Right kidney (tissue), 1 donor: Measurements from ENCODE around the gene NUDT14.

Experiments
- DNase-seq: peaks from one replicate; pipeline ENCODE4 v3.0.0-alpha.2; 2016

Gene NUDT14

DNA sequence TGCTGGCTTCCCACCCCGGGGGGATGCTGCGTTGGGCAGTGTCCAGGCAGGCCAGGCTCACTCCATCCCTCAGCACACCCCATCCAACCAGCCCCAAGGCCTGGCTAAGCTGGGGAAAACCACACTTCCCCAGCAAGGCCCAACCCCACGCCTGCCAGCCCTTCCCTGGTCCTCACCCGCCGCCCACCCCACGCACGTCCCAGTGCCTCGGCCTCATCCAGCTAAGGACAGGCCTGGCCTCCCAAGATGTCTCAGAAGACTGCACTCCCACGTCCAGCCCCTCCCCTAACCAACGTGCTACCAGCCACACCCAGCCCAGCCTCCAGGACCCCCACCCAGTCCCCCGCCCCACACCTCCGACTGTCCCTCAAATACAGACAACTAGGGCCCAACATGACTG lies 22.3 kb downstream of the NUDT14 start:
- no peak for DNase-seq

DNA sequence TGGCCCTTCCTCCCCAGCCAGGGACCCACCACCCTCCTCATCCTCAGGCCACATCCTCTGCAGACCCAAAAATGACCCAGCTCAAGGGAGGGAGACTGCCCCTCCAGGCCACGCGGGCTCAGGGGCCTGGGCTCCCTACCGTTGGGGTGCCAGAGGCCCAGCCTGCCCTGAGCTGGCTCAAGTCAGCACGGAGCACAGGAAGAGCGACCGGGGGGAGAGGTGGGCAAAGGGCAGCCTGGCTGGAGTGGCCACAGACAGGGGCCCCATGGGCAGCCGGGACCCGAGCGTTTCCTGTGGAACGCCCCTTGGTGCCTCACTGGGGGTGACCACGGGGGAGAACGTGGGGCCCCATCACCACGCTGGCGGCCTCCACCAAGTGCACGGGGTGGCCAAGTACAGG lies 23.2 kb downstream of the NUDT14 start:
- DNase-seq, result no peak

DNA sequence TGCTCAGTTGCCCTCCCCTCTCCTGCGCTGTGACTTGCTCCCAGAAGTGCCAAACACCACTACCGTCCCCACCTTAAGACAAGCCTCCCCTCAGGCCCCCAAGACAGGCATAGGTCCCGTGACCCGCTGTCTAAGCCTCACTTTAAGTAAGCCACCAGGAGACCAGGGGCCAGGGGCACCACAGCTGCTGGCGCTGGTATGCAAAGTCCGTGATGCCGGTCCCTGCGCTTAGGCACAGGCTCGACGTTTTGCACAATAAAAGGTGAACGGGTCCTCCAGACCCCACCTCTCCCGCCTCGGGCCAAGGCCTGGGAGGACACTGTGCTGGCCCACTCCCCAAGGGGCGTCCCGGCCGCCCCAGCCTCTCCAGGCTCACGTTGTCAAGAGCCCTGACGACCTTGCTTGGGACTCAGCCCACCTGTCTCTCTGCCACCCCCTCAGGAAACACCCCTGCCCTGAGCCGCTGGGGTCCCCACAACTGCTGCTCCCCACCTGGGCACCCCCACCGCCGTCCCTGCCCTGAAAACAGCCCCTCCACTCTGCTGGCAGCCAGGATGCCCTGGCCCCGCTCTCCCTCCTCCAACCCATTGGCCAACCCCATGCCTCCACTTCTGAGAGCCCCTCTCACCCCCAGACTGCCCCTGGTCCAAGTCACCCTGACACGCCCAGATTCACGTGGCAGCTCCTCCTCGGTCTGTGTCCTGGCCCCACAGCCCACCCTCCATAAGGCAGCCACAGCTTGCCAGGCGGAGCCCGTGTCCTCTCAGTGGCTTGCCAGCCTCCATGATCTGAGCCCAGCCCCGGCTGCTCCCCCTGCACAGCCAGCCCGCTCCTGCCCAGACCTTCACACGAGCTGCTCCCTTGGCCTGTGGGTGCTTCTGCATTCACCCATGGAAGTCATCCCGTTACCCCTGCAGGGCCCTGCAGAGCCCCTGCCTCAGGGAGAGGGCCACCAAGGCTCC lies 24.4 kb downstream of the NUDT14 start:
- no peak for DNase-seq

DNA sequence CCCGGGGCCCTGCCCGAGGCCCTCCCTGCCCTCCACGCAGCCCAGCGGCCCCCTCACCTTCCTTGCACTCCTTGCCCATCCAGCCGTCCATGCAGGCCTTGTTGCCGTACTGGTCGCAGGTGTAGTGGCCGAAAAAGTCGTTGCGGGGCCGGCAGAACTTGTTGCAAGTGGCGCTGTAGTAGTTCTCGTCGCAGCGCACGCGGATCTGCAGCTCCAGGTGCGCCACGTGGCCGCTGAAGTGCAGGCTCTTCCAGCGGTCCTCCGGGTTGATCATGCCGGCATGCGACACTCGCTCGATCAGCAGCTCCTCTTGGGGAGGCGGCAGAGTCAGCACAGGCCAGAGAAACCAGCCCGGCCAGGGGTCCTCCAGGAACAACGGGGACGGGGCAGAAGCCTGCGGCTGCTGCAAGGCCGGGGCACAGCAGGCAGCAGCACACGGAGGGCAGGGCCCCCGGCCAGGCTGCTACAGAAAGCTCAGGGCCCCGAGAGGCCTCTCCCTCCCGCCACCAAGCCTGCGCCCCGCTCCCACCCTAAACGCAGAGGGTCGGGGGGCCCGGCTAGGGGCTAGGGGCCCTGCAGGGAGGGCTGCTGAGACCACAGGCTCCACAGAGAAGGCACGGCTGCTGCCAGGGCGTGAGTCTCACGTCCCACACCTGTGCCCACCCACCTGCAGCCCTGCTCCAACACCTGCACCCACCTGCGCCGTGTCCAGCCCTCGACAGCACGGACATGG lies 25.3 kb downstream of the NUDT14 start:
- no peak for DNase-seq

DNA sequence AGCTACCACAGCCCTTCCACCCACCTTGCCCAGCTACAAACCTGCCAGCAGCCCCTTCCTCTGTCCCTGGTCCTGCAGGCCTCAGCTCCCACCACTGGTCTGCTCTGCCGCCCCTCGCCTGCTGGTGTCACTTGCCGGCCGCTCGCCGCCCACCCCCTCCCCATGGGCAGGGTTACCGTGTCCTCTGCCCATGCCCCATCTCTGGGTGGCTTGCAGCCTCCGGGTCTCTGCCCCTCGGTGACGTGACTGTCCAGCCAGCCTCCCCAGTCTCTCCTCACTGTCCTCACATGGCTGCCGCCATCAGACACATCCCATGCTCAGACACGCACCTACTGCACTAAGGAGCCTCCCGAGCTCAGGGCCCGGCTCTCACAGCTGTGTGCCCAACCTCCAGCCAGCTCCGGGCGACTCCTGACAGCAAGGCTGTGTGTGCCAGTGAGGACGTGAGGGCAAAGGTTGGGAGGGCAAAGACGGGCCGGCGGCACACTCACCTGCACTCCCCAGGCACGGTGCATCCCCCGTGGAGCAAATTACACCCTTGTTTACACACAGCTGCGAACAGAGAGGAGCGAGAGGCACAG lies 26.0 kb downstream of the NUDT14 start:
- no peak for DNase-seq

DNA sequence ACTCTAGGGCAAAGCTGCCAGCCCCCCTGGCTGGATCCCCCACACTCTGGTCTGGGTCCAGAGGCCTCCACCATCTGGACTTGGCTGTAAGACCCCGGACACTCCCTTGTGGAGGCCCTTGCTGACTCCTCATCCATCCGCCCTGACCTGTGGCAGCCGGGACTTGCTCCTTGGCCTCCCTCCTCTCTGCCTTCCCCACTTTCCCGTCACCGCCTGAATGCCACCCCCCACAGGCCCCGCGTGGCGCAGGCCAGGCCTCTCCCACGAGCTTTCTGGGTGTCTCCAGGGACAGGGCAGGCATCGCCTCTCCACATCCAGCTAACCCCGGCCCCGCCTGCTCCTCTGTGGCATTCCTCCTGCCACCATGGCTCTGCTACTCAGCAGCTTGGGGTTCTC lies 26.6 kb downstream of the NUDT14 start:
- DNase-seq, result no peak

DNA sequence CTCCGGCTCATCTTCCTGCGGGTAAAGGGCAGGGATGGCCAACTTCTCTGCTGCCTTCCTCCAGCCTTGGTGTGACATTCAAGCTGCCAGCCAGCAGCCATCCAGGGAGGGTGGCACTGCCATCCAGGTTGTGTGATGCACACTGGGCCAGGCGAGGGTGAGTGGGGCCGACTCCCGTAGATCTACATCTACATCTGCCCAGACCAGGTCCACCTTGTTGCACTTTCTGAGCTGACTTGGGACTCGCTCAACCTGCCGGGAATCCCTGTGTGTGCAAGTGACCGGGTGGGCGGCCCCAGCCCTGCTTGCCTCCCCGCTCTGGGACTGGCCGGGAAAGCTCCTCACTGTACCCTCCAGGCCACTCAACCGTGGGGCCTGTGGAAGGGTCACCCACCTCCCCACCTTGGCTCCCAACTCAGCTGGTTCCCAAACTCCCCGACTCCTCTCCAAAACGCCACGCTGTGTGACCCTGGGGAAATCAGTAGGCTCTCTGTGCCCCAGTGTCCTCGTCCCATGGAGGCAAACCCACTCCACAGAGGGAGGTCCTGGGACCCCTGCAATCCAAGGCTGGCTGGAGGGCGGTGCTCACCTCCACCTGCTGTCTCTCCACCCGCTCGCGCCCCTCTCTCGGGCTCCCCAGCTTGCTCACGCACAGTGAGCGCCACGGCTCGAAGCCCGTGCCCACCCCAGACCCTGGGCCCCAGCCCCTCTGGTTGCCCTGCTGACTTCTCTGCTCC lies 27.2 kb downstream of the NUDT14 start:
- DNase-seq, result no peak

DNA sequence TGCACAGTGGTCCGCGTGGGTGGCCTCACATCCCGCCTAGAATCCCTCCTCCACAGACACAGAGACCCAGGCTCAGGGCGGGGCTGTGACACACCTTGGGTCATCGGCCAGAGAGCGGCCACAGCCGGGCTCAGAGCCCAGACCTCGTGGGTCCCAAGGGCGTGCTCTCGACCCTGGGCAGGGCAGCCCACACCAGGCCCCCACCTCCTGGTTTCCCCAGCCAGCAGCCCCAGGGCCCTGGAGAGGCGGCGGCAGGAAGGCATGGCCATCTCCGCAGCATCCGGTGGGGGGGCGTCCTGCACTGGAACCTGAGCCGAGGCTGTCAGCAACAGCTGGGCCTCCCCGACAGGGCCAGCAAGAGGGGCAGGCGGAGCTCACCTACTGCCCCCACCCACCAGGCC lies 27.8 kb downstream of the NUDT14 start:
- DNase-seq, result no peak

DNA sequence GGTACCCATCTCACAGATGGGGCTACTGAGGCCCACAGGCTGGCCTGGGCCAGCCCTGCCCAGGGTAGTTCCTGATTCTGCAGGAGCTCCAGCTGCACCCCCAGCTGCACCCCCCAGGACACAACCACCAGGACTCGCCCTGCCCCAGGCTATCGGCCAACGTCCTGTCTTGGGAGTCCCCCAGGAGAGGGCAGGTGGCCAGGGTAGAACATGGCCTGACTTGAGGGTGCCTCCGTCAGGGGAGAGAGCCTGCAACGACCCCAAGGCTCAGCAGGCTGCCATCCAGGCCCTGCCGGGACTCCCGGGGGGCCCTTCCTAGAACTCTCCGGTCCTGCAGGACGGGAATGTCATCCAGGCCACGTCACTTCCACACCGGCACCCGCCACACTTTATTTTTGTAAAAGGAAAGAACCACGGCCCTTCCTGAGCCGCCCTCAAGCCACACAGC lies 28.3 kb downstream of the NUDT14 start:
- DNase-seq, result no peak

DNA sequence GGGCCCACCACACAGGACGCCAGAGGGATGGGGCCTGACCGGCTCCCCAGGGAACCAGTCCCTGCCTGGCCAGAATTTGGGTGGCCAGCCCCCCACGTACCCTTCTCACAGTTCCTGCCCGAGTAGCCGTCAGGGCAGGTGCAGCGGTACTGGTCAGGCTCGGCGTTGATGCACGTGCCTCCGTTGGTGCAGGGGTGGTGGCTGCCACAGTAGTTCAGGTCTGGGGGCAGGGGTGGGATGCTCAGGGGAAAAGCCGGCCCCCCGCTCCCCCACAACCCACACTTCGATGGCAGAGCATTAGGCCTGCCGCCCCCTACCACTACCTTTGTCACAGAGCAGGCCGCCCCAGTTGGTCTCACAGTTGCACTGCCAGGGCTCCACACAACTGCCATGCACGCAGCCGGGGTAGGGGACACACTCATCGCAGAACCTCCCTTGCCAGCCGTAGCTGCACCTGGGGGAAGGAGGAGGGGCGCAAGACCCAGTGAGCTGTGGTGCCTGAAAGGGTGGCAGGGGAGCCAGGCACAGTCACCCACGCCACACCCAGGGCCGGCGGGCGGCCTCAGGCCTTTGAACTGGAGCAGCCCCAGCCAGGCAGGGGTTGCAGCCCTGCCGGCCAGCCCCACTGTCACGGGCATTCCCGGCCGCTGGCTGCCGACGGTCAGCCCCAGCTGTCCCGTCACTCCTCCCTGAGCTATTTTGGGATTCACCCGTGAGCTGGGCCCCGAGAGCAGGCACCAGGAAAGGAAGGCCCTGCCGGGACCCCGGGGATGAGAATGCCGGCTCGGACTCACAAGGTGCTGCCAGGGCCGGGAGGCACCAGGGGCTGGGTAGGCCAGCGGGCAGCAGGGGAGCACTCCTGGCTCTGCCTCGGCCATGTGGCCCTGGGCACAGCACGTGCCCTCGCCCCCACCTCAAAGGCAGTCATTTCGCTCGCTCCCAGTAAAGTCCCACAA lies 29.0 kb downstream of the NUDT14 start:
- DNase-seq, result no peak

DNA sequence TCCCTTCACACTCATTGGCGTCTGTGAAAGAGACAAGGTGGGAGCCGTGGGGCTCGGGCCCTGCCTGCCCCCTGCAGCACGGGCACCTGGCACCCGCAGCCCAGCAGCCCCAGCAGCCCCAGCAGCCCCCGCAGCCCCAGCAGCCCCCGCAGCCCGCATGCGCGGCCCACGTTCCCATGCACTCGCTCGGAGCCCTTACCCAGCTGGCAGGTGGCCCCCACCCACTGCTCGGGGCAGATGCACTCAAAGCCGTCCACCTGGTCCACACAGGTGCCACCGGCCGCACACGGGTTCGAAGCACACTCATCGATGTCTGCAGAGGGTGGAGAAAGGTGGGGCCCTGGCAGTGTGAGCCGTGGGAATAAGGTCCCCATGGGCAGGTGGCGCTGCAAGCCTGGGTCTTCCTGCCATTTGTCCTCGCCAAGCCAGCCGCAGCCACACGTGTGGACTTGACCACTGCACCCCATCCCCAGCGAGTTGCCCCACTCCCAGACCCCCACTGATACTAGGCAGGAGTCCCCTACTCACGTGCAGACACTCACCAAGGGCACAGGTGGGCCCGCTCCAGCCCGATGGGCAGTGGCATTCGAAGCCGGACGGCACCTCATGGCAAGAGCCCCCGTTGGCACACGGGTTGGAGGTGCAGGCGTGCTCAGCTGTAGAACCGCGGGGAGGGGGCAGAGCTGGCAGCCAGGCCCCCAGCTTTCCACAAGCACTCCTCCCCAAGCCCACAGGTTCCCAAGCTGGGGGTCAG lies 29.9 kb downstream of the NUDT14 start:
- no peak for DNase-seq

DNA sequence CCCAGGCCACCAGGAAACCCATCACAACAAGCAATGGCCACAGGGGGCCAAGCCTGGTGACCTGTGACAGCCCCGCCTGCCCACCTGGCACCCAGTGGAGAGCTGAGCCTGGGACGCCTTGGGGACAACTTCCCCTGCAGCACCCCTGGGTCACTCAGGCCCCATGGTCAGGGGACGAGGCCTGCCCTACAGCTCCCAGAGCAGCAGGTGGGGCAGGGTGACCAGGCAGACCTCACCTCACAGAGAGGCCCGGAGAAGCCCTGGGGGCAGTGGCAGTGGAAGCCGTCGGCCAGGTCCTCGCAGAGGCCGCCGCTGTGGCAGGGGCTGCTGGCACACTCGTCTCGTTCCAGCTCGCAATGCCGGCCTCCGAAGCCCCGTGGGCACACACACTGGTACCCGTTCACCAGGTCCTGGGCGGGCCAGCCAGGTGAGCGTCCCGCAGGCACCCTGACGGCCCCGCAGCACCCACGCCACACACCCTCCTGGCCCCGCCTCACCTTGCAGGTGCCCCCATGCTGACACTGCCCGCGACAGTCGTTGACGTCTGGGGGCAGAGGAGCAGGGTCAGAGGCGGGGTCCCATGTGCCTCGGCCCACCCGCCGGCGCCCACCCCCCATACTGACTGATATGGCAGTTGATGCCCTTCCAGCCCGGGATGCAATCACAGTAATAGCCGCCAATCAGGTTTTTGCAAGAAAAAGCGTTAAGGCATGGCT lies 30.6 kb downstream of the NUDT14 start:
- DNase-seq, result no peak

DNA sequence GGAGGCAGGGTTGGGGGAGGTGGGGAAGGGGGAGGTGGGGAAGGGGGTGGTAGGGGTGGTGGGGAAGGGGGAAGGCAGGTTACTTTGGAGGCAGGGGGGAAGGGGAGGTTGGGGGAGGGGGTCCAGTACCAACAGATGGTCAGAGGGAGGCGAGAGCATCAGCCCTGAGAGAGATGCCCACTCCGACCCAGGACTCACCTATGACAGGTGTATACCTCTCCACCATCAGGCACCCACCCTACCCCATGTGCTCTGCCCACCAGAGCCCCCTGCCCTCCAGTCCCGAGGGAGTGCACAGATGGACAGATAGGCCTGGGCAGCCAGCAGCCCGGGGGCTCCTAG lies 31.1 kb downstream of the NUDT14 start:
- no peak for DNase-seq

DNA sequence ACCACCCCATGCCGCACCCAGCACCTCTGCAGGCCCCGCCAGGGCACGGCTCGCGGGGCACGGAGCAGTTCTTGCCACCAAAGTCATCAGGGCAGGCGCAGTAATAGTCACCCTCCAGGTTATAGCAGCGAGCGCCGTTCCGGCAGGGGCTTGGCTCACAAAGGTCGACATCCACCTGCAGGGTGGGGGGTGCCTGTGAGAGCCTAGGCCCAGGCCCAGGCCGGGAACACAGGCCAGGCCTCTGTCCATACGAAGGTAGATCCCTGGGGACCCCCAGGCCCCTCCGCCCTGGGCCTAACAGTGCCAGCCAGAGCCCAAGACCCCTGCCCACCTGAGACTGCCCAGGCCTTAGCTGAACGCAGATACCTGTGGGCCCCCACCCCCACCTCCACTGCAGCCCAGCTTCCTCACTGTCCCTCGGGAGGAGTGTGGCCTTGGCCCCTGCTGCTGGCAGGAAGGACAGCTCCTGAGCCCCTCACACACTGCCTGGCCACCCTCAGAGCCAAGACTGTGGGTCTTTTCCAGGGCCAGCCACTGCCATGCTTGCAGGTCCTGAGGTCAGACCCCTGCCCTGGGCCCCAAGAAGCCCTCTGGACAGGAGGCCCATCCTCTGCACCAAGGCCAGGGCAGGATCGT lies 31.8 kb downstream of the NUDT14 start:
- no peak for DNase-seq

DNA sequence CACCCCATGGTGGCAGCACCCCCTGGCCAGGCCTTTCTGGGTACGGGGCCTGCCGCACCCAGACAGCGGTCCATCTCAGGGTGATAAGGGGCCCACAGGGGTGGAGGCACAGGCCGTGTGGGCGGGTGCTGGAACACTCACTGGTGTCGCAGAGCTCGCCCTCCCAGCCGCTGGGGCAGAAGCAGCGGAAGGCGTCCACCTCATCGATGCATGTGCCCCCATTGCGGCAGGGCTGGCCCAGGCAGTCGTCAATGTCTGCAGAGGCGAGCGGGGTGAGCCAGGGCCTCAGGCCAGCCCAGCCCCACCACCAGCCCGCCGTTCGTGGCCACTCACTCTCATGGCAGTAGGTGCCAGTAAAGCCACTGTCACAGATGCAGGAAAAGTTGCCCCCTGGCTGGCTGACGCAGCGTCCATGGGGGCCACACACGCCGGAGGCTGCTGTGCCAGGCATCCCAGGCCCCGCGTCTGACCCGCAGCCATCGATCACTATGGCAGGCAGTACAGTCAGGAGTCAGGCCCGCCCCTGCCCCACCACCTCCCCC lies 32.4 kb downstream of the NUDT14 start:
- no peak for DNase-seq

DNA sequence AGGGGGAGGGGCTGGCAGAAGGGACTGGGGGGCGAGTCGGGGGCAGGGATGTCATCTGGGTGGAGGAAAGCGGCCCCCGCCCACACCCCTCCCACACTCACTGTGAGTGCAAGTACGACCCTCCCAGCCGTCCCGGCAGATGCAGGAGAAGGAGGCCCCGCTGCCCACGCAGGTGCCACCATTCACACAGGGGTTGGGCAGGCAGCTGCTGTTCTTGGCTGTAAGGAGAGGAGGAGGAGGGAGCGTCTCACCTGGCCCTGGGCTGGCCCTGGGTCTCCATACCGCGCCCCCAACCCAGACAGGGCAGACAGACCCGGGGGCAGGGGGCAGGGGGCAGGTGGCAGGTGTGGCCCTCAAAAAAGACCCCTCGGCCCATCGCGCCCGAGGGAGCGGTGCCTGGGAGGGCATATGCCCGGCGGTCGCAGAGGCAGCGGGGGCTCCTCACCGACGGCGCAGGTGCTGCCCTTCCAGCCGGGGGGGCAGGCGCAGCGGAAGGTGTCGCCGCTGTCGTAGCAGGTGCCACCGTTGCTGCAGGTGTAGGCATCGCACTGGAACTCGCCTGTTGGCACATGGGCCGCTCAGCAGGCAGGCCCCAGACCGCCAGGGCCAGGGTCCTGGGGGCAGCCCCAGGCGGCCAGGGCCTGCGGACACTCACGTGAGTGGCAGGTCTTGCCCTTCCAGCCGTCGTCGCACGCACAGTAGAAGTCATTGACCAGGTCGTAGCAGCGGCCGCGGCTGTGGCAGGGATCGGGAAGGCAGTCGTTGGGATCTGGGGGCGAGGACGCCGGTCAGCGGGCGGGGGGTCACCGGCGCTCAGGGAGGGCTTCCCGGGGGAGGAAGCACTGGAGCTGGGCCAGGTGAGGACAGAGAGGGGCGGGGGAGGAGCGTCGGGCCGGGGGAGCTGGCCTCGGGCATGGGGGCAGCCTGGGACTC lies 33.2 kb downstream of the NUDT14 start:
- DNase-seq, result no peak

DNA sequence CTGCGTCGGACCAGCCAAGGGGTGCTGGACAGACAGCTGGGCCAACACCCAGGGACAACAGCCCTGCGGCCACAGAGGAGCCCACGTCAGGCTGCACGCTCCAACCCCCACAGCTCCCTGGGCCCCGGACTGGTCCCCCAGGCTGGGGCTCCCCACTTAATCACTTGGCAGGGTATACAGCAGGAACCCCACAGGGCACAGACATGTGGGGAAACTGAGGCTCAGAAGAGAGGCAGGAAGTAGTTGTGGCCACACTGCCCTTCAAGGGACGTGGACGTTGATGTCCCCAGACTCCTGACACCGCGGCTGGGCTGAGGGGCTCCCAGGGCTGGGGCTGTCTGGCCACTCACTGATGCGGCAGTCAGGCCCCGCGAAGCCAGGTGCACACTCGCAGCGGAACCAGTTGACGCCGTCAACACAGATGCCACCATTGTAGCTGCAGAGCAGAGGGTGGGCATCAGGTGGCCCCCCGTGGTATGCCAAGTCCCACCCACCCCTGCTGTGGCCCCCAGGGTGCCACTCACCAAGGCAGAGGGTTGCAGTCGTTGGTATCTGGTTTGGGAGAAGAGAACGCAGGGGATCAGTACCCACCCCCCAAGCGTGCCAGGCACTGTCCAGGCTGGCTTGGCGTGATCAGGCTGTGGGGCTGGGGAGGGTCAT lies 34.0 kb downstream of the NUDT14 start:
- no peak for DNase-seq
